ENCODE measurements around the gene VAT1L.

Gene VAT1L

GRCh38 chr16:77869997-77870813 lies 81.8 kb downstream of the VAT1L start:
- no peak for DNase-seq (ENCODE audit: low read depth)

GRCh38 chr16:77871932-77872331 lies 83.6 kb downstream of the VAT1L start:
- DNase-seq (ENCODE audit: low read depth), result no peak

- DNase-seq (ENCODE audit: low read depth), result no peak
Observed at GRCh38 chr16:77873066-77873465, 84.7 kb downstream of the VAT1L start.

GRCh38 chr16:77874347-77874746 lies 86.0 kb downstream of the VAT1L start:
- DNase-seq (ENCODE audit: low read depth), result no peak

GRCh38 chr16:77876776-77877175 lies 88.4 kb downstream of the VAT1L start:
- no peak for DNase-seq (ENCODE audit: low read depth)

GRCh38 chr16:77877712-77878347 lies 89.5 kb downstream of the VAT1L start:
- DNase-seq (ENCODE audit: low read depth), result no peak

GRCh38 chr16:77881355-77882030 lies 93.1 kb downstream of the VAT1L start:
- no peak for DNase-seq (ENCODE audit: low read depth)

GRCh38 chr16:77882358-77882757 lies 94.0 kb downstream of the VAT1L start:
- no peak for DNase-seq (ENCODE audit: low read depth)

- no peak for DNase-seq (ENCODE audit: low read depth)
Observed at GRCh38 chr16:77885571-77886295, 97.4 kb downstream of the VAT1L start.

- no peak for DNase-seq (ENCODE audit: low read depth)
Observed at GRCh38 chr16:77888871-77889270, 100.5 kb downstream of the VAT1L start.

- no peak for DNase-seq (ENCODE audit: low read depth)
Observed at GRCh38 chr16:77890075-77890474, 101.7 kb downstream of the VAT1L start.

- no peak for DNase-seq (ENCODE audit: low read depth)
Observed at GRCh38 chr16:77894162-77894561, 105.8 kb downstream of the VAT1L start.

GRCh38 chr16:77895962-77896361 lies 107.6 kb downstream of the VAT1L start:
- no peak for DNase-seq (ENCODE audit: low read depth)

GRCh38 chr16:77896415-77897128 lies 108.2 kb downstream of the VAT1L start:
- no peak for DNase-seq (ENCODE audit: low read depth)

- no peak for DNase-seq (ENCODE audit: low read depth)
Observed at GRCh38 chr16:77897129-77897437, 108.7 kb downstream of the VAT1L start.

- DNase-seq (ENCODE audit: low read depth), result no peak
Observed at GRCh38 chr16:77897831-77898605, 109.7 kb downstream of the VAT1L start.

GRCh38 chr16:77898671-77899211 lies 110.4 kb downstream of the VAT1L start:
- DNase-seq (ENCODE audit: low read depth), result no peak

- no peak for DNase-seq (ENCODE audit: low read depth)
Observed at GRCh38 chr16:77899416-77899815, 111.1 kb downstream of the VAT1L start.

- DNase-seq (ENCODE audit: low read depth), result no peak
Observed at GRCh38 chr16:77905374-77905920, 117.1 kb downstream of the VAT1L start.

- DNase-seq (ENCODE audit: low read depth), result no peak
Observed at GRCh38 chr16:77910021-77910420, 121.7 kb downstream of the VAT1L start.

GRCh38 chr16:77912617-77913016 lies 124.3 kb downstream of the VAT1L start:
- DNase-seq (ENCODE audit: low read depth), result no peak

All from activated T-helper 9 cell treated with anti-CD3 and anti-CD28 coated beads, Interleukin-2, amount 50 U/mL, for 16 hours (primary cell).